D721Med (cell line): ENCODE results near the gene PIM3.

Experiments
- DNase-seq: peaks from one replicate; pipeline ENCODE4 v3.0.0; 2011; ENCODE audit warnings: low spot score; ENCODE audit not compliant: insufficient read length
- FAIRE-seq: peaks from 2 replicates; lab custom pipeline; 2011; peaks lifted over from hg19 to GRCh38; lab: Jason Lieb, UNC
- CTCF ChIP-seq: IDR thresholded peaks from 2 replicates; pipeline ENCODE4 v1.5.1; 2012; ENCODE audit warnings: mild to moderate bottlenecking, control low read depth; ENCODE audit not compliant: insufficient read depth; ENCODE audit errors: missing control alignments

PIM3 gene

DNA sequence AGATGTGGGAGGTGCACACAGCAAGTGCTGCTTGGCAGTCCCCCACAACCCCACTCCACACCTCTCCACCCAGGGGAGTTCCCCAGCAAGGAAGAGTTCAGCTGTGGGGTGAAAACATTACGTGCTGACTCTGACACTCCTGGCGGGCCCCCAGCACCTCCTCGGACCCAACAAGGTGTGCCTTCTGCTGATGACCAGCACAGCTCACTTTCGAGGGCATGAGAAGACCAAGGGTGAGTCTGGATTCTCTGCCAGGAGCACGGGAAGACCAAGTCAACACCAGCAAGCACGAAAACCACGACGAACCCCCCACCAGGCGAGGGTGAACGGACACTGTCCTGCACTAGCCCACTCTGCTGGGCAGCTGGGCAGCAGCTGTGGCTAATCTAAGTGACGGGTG lies 43.7 kb upstream of the PIM3 start:
- no peak for DNase-seq
- TF ChIP-seq CTCF = no peak
- no peak for FAIRE-seq

DNA sequence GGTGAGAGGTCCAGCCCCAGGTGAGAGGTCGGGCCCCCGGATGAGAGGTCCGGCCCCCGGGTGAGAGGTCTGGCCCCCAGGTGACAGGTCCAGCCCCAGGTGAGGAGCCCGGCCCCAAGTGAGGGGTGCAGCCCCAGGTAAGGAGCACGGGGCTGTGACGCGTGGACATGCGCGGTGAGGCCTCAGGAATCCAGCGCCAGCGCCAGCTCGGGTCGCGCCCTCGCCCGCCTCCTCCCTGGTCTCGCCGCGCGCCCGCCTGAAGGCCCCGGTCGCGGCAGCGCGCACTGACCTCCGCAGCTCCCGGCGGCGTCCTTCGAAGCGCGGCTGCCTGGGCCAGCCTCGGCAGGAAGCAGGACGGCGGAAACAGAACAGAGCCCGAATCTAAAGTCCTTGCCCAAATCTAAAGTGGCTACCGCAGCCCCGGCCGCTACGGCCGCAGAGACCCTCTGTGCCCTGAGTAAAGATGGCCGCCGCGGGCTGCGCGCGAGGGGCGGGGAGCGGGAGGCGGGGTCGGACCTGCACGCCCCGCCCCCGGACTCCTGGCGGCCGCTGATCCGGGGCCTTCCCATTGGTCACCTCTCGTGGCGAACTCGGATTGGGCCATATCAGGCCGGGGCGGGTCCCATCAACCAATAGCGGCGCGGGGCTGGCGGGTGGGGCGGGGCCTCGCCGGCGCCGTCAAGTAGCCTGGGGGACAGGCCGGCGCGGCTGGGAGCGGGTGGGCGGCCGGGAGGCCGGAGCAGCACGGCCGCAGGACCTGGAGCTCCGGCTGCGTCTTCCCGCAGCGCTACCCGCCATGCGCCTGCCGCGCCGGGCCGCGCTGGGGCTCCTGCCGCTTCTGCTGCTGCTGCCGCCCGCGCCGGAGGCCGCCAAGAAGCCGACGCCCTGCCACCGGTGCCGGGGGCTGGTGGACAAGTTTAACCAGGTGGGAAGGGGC lies 42.3 kb upstream of the PIM3 start, which contains the start of the genes ALG12 and CRELD2:
Gene ALG12 (minus strand): TSS at position 465 of the 937 bp plus-strand sequence. CDS start 4,673 bp downstream, outside the sequence.
Gene CRELD2 (plus strand): TSS at position 661 of the 937 bp plus-strand sequence. CDS start 136 bp downstream, at position 797.
- FAIRE-seq (no peak), DNase-seq (peak; percentile 79)
- no peak for TF ChIP-seq CTCF

- TF ChIP-seq CTCF = no peak
- DNase-seq (no peak), FAIRE-seq (no peak)
Measured at GRCh38 chr22:49918911-49919881, 41.4 kb upstream of the PIM3 start.

DNA sequence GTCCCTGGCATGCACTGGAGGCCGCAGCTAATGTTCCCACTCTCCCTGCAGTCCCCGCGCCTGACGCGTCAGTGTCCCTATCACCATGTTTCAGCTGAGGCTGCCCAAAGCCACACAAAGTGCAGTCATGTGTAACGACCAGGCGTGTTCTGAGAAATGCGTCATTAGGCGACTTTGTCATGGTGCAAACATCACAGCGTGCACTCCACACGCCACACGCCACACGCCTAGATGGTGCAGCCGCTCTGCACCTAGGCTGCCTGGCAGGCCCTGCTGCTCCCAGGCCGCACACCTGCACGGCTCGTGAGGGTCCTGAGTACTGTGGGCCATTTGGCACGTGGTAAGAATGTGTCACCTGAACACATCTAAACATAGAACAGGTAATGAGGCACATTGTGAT lies 39.7 kb upstream of the PIM3 start:
- TF ChIP-seq CTCF = no peak
- DNase-seq (no peak), FAIRE-seq (no peak)

DNA sequence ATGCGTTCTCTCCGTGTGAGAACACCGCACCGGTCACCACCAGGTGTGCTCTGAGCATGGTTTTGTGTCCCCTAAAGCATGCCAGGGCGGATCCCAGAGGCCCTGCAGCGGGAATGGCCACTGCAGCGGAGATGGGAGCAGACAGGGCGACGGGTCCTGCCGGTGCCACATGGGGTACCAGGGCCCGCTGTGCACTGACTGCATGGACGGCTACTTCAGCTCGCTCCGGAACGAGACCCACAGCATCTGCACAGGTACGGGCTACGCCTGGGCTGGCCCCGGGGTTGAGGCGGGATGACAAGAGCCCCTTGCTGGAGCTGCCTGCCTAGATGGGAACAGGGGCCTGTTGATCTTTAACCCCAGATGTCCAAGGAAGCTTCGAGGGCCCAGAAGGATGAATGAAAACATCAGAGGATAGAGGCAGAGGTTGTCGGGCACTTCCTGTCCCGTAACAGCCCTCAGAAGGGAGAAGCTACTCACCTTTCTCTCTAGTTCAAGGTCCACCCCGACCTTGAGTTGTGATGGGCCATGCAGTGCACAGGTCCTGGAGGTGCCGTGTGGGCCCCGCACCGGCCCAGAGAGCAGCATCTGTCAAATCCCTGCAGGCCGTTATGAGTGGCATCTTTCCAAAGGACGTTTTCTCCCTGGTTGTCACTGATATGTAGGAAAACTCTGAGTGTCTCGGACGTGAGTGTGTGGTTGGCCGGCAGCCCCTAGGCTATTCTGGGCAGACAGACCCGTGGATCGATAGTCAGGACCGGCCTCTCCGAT lies 38.9 kb upstream of the PIM3 start:
- no peak for TF ChIP-seq CTCF
- DNase-seq (no peak), FAIRE-seq (no peak)

GRCh38 chr22:49922484-49922883 lies 38.1 kb upstream of the PIM3 start:
- DNase-seq (no peak), FAIRE-seq (no peak)
- TF ChIP-seq CTCF = no peak
